Chondrocyte (in vitro differentiated cells): Measurements from ENCODE around the gene VANGL1. TPM values are rescaled to one million over a fixed set of nuclear protein-coding genes. Genes with fewer than 3 reads are reported as not detected.

ENCODE experiments used
- DNase-seq: peaks from one replicate; pipeline ENCODE4 v3.0.0; 2021; ENCODE audit warnings: mixed read lengths, low spot score
- H3K27ac Mint-ChIP-seq: one replicate; pipeline ENCODE4 v1.8.0; 2021; ENCODE audit warnings: mild to moderate bottlenecking, moderate library complexity, mixed read lengths; ENCODE audit not compliant: unreplicated experiment
- H3K27me3 Mint-ChIP-seq: 2 replicates; pipeline ENCODE4 v1.8.0; 2021; ENCODE audit warnings: low read depth, mixed read lengths
- H3K36me3 Mint-ChIP-seq: 2 replicates; pipeline ENCODE4 v1.8.0; 2021; ENCODE audit warnings: low read depth, mixed read lengths
- H3K4me1 Mint-ChIP-seq: 2 replicates; pipeline ENCODE4 v1.8.0; 2021; ENCODE audit warnings: low read depth, mild to moderate bottlenecking, mixed read lengths
- H3K4me3 Mint-ChIP-seq: one replicate; pipeline ENCODE4 v1.8.0; 2021; ENCODE audit warnings: mild to moderate bottlenecking, moderate library complexity, mixed read lengths; ENCODE audit not compliant: unreplicated experiment
- H3K9me3 Mint-ChIP-seq: 2 replicates; pipeline ENCODE4 v1.8.0; 2021; ENCODE audit warnings: low read depth, mixed read lengths
- CTCF ChIP-seq: fragments of 200-600 bp; sonication (generic); IDR thresholded peaks from 2 replicates; pipeline ENCODE4 v1.5.0; 2021; ENCODE audit warnings: antibody characterized with exemption, mild to moderate bottlenecking, moderate library complexity
- total RNA-seq: library from RNA; stranded (reverse); gene quantifications from 3 replicates; pipeline ENCODE4 v1.2.1, GENCODE V29; 2021

The VANGL1 gene
- total RNA-seq, 1 donor from 2014 or later = 16.2 TPM

GRCh38 chr1:115690972-115691371 lies 49.2 kb downstream of the VANGL1 start:
- H3K4me1 Mint-ChIP-seq = no peaks in the 10 kb centered on the region
- no peaks in the 10 kb centered on the region for H3K9me3 Mint-ChIP-seq
- no peaks in the 10 kb centered on the region for H3K27me3 Mint-ChIP-seq
- peaks cover 24% of the 10 kb centered on the region for H3K36me3 Mint-ChIP-seq
- no peak for TF ChIP-seq CTCF
- H3K27ac Mint-ChIP-seq = no peak overlapping the region
- H3K4me3 Mint-ChIP-seq = no peak overlapping the region
- DNase-seq = no peak

- Mint-ChIP-seq H3K27ac (no peak overlapping the region), H3K27me3 (no peaks in the 10 kb centered on the region), H3K9me3 (no peaks in the 10 kb centered on the region), H3K36me3 (peaks cover 24% of the 10 kb centered on the region), H3K4me3 (no peak overlapping the region), H3K4me1 (no peaks in the 10 kb centered on the region)
- no peak for TF ChIP-seq CTCF
- no peak for DNase-seq
Observed at GRCh38 chr1:115692224-115692623, 50.5 kb downstream of the VANGL1 start.

- Mint-ChIP-seq H3K4me3 (no peak overlapping the region), H3K9me3 (no peaks in the 10 kb centered on the region), H3K27ac (no peak overlapping the region), H3K27me3 (peaks cover 4% of the 10 kb centered on the region), H3K4me1 (no peaks in the 10 kb centered on the region), H3K36me3 (peaks cover 21% of the 10 kb centered on the region)
- no peak for DNase-seq
- TF ChIP-seq CTCF = no peak
Observed at GRCh38 chr1:115694805-115695204, 53.0 kb downstream of the VANGL1 start.

- Mint-ChIP-seq H3K27ac (no peak overlapping the region), H3K4me1 (no peaks in the 10 kb centered on the region), H3K4me3 (no peak overlapping the region), H3K36me3 (peaks cover 2% of the 10 kb centered on the region), H3K27me3 (peaks cover 9% of the 10 kb centered on the region), H3K9me3 (no peaks in the 10 kb centered on the region)
- no peak for DNase-seq
- no peak for TF ChIP-seq CTCF
Observed at GRCh38 chr1:115697619-115698018, 55.8 kb downstream of the VANGL1 start.

GRCh38 chr1:115701090-115701489 lies 59.3 kb downstream of the VANGL1 start:
- no peak overlapping the region for H3K27ac Mint-ChIP-seq
- no peaks in the 10 kb centered on the region for H3K36me3 Mint-ChIP-seq
- H3K4me1 Mint-ChIP-seq = no peaks in the 10 kb centered on the region
- DNase-seq = no peak
- peaks cover 9% of the 10 kb centered on the region for H3K27me3 Mint-ChIP-seq
- no peaks in the 10 kb centered on the region for H3K9me3 Mint-ChIP-seq
- H3K4me3 Mint-ChIP-seq = no peak overlapping the region
- TF ChIP-seq CTCF = no peak
